Measurements from ENCODE around the gene BFSP1. TPM values are rescaled to one million over a fixed set of nuclear protein-coding genes. Genes with fewer than 3 reads are reported as not detected.

BFSP1 gene
- total and polyA plus RNA-seq, 2 experiments from 2014 or later: 2.7 to 4.9 TPM

DNA sequence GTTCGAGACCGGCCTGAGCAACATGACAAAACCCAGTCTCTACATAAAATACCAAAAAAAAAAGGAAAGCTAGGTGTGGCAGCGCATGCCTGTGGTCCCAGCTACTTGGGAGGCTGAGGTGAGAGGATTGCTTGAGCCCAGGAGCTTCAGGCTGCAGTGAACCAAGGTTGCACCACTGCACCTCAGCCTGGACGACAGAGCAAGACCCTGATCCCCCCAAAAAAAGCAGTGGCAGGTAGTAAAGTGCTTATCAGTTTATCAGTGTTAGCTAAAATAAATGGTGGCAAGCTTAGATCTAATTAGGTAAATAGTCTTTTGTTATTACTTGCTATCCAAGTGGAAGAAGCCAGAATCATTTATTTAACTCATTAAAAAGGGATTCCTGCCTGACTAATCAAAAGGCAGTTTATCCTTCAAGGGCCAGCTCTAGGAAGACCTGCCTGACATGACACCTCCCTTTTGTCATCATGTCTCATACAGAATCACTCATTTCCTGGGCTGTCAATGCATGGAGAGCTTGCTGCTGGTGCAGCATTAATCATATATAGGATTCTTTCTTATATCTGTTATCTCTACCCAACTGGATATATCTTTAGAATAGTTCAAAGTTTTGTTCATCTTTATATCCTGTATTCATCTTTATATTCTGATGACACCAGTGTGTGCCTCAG, 48.3 kb upstream of the BFSP1 start (continued):
- TF ChIP-seq ZNF462 (CRISPR knock-in tag; IDR thresholded peaks at IDR 0.05) (no peak), ZNF114 (CRISPR knock-in tag; IDR thresholded peaks at IDR 0.05) (no peak), CREB1 (CRISPR knock-in tag; IDR thresholded peaks at IDR 0.05; ENCODE audit: low read depth) (no peak), STAT1 (IDR thresholded peaks at IDR 0.05; ENCODE audit: unreplicated experiment) (no peak), EZH2phosphoT487 (IDR thresholded peaks at IDR 0.05; ENCODE audit: unreplicated experiment) (no peak), NANOG (IDR thresholded peaks at IDR 0.05; ENCODE audit: borderline replicate concordance) (no peak)
- TF ChIP-seq, protein P1, sequence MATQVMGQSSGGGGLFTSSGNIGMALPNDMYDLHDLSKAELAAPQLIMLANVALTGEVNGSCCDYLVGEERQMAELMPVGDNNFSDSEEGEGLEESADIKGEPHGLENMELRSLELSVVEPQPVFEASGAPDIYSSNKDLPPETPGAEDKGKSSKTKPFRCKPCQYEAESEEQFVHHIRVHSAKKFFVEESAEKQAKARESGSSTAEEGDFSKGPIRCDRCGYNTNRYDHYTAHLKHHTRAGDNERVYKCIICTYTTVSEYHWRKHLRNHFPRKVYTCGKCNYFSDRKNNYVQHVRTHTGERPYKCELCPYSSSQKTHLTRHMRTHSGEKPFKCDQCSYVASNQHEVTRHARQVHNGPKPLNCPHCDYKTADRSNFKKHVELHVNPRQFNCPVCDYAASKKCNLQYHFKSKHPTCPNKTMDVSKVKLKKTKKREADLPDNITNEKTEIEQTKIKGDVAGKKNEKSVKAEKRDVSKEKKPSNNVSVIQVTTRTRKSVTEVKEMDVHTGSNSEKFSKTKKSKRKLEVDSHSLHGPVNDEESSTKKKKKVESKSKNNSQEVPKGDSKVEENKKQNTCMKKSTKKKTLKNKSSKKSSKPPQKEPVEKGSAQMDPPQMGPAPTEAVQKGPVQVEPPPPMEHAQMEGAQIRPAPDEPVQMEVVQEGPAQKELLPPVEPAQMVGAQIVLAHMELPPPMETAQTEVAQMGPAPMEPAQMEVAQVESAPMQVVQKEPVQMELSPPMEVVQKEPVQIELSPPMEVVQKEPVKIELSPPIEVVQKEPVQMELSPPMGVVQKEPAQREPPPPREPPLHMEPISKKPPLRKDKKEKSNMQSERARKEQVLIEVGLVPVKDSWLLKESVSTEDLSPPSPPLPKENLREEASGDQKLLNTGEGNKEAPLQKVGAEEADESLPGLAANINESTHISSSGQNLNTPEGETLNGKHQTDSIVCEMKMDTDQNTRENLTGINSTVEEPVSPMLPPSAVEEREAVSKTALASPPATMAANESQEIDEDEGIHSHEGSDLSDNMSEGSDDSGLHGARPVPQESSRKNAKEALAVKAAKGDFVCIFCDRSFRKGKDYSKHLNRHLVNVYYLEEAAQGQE (IDR thresholded peaks at IDR 0.05; ENCODE audit: unreplicated experiment): no peak
